PC-3 (cell line): ENCODE results near the gene WDR82. TPM values are rescaled to one million over a fixed set of nuclear protein-coding genes. Genes with fewer than 3 reads are reported as not detected.

Experiments used
- ATAC-seq: fragments of 200-7000 bp; cut with Tn5 transposase; 2 replicates; pipeline ENCODE4 v1.9.1; 2020; ENCODE audit warnings: mild to moderate bottlenecking, moderate library complexity
- BruUV-seq: library from RNA; stranded (reverse); fragments of 400-500 nt; replicated peaks from 2 replicates; lab custom pipeline; 2021; lab: Mats Ljungman, UMichigan
- CTCF ChIA-PET: fragments of 300-600 bp; sonication (Branson Sonifier 250); formaldehyde crosslinking; loops from one replicate; lab custom pipeline; 2022; ENCODE audit warnings: antibody characterized with exemption; lab: Charles Lee
- POLR2A ChIA-PET: fragments of 300-600 bp; sonication (Branson Sonifier 250); formaldehyde crosslinking; loops from one replicate; lab custom pipeline; 2022; ENCODE audit warnings: antibody characterized with exemption; ENCODE audit not compliant: unreplicated experiment; lab: Charles Lee
- DNase-seq: peaks from one replicate; pipeline ENCODE4 v3.0.0-alpha.2; 2015
- H2AFZ ChIP-seq: fragments of 300-600 bp; sonication (generic); 2 replicates; pipeline ENCODE4 v1.6.0; 2016; ENCODE audit warnings: antibody characterized with exemption, low read length
- H3F3A ChIP-seq: fragments of 300-600 bp; sonication (generic); one replicate; pipeline ENCODE4 v1.6.0; 2017; ENCODE audit warnings: antibody characterized with exemption, low read length, control low read depth, mild to moderate bottlenecking; ENCODE audit not compliant: unreplicated experiment
- H3K27ac ChIP-seq: fragments of 300-600 bp; sonication (generic); 2 replicates; pipeline ENCODE4 v1.5.1; 2016; ENCODE audit warnings: mild to moderate bottlenecking, low read length
- H3K27me3 ChIP-seq: fragments of 300-600 bp; sonication (generic); 2 replicates; pipeline ENCODE4 v1.6.1; 2016; ENCODE audit warnings: low read length, mixed read lengths
- H3K36me3 ChIP-seq: fragments of 300-600 bp; sonication (generic); 2 replicates; pipeline ENCODE4 v1.6.1; 2016; ENCODE audit warnings: low read depth, mixed run types, low read length, mixed read lengths
- H3K4me1 ChIP-seq: fragments of 300-600 bp; sonication (generic); 2 replicates; pipeline ENCODE4 v1.5.1; 2016; ENCODE audit warnings: low read length; ENCODE audit not compliant: insufficient read depth
- H3K4me2 ChIP-seq: fragments of 300-600 bp; sonication (generic); 2 replicates; pipeline ENCODE4 v1.6.0; 2016; ENCODE audit warnings: low read length
- H3K4me3 ChIP-seq: fragments of 300-600 bp; sonication (generic); 2 replicates; pipeline ENCODE4 v1.5.1; 2016; ENCODE audit warnings: mild to moderate bottlenecking, low read length, mixed read lengths
- H3K79me2 ChIP-seq: fragments of 300-600 bp; sonication (generic); 2 replicates; pipeline ENCODE4 v1.6.1; 2017; ENCODE audit warnings: low read length, mixed read lengths
- H3K9ac ChIP-seq: fragments of 300-600 bp; sonication (generic); 2 replicates; pipeline ENCODE4 v1.6.0; 2016; ENCODE audit warnings: mild to moderate bottlenecking, low read length
- H3K9me2 ChIP-seq: fragments of 300-600 bp; sonication (generic); replicated peaks from 2 replicates; pipeline ENCODE4 v1.6.1; 2016; ENCODE audit warnings: mixed run types, low read length, mixed read lengths
- H3K9me3 ChIP-seq: fragments of 300-600 bp; sonication (generic); 2 replicates; pipeline ENCODE4 v1.6.1; 2016; ENCODE audit warnings: low read length, mixed read lengths
- H4K20me1 ChIP-seq: fragments of 300-600 bp; sonication (generic); 2 replicates; pipeline ENCODE4 v1.6.1; 2016; ENCODE audit warnings: low read length, mixed read lengths
- EZH2 ChIP-seq: fragments of 300-600 bp; sonication (generic); IDR thresholded peaks from one replicate; pipeline ENCODE4 v1.6.1; 2017; ENCODE audit warnings: antibody characterized with exemption, mild to moderate bottlenecking, low read length; ENCODE audit not compliant: unreplicated experiment
- EZH2phosphoT487 ChIP-seq: fragments of 300-600 bp; sonication (generic); IDR thresholded peaks from 2 replicates; pipeline ENCODE4 v1.6.1; 2018; ENCODE audit warnings: mild to moderate bottlenecking, antibody characterized with exemption, low read length, borderline replicate concordance
- intact Hi-C: fragments of 100-400 bp; cut with micrococcal nuclease; formaldehyde crosslinking; loops from 2 replicates; pipeline ENCODE4 v1.9.0; 2023
- total RNA-seq: library from RNA; depleted of rRNA; stranded (reverse); fragments of >200 nt; gene quantifications from 2 replicates; pipeline ENCODE4 v1.2.3, GENCODE V29; 2014
- TF ChIP-seq, protein P1 (sequence below): fragments of 300-600 bp; sonication (generic); conservative IDR thresholded peaks from 2 replicates; pipeline ENCODE4 v1.5.1; 2017; ENCODE audit warnings: antibody characterized with exemption, low read depth, mild to moderate bottlenecking, low read length

WDR82 gene
- total RNA-seq, 1 experiment from 2014 or later = 56.4 TPM

DNA sequence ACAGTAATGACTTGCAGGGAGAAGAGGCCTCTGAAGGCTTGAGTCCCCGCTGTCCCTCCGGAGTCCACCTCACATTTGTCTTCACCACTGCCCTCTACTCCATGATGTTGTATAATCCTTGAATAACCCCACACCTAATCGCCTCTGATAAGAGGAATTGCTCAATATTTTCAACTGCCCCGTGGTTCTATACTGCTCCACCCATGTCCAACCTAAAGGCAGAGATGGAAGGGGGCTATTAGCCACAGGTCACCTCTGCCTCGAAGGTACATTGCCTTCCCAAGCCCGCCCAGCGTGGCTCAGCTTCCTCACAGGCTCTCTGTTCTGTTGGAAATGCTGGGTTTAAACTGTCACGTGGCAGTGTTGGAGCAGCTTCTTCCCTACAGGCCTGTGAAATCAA is 65.4 kb downstream of the WDR82 start:
- Histone ChIP-seq H3K27me3 (no peaks in the 10 kb centered on the region), H3K9me2 (no peaks in the 10 kb centered on the region), H3K4me3 (no peak overlapping the region), H3K4me2 (no peak overlapping the region), H4K20me1 (no peaks in the 10 kb centered on the region), H2AFZ (no peak overlapping the region), H3K4me1 (peaks cover 41% of the 10 kb centered on the region), H3K9ac (no peak overlapping the region), H3F3A (peaks cover 10% of the 10 kb centered on the region), H3K9me3 (no peaks in the 10 kb centered on the region), H3K79me2 (0 out of 2 replicates have a peak, but pooled peaks cover 9% of the 10 kb centered on the region), H3K27ac (no peak overlapping the region), H3K36me3 (peaks cover 73% of the 10 kb centered on the region)
- BruUV-seq = no TSS peak
- no peak for ATAC-seq
- intact Hi-C loops = loop anchor here (10.0 kb wide), 1 partner anchor 158 kb away; the partner anchor contains the start of gene DUSP7
- DNase-seq = no peak
- ChIA-PET POLR2A (no interaction called here), CTCF (no interaction called here)
- TF ChIP-seq, protein P1, sequence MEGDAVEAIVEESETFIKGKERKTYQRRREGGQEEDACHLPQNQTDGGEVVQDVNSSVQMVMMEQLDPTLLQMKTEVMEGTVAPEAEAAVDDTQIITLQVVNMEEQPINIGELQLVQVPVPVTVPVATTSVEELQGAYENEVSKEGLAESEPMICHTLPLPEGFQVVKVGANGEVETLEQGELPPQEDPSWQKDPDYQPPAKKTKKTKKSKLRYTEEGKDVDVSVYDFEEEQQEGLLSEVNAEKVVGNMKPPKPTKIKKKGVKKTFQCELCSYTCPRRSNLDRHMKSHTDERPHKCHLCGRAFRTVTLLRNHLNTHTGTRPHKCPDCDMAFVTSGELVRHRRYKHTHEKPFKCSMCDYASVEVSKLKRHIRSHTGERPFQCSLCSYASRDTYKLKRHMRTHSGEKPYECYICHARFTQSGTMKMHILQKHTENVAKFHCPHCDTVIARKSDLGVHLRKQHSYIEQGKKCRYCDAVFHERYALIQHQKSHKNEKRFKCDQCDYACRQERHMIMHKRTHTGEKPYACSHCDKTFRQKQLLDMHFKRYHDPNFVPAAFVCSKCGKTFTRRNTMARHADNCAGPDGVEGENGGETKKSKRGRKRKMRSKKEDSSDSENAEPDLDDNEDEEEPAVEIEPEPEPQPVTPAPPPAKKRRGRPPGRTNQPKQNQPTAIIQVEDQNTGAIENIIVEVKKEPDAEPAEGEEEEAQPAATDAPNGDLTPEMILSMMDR = no peak
- TF ChIP-seq EZH2 (no peak), EZH2phosphoT487 (no peak)

DNA sequence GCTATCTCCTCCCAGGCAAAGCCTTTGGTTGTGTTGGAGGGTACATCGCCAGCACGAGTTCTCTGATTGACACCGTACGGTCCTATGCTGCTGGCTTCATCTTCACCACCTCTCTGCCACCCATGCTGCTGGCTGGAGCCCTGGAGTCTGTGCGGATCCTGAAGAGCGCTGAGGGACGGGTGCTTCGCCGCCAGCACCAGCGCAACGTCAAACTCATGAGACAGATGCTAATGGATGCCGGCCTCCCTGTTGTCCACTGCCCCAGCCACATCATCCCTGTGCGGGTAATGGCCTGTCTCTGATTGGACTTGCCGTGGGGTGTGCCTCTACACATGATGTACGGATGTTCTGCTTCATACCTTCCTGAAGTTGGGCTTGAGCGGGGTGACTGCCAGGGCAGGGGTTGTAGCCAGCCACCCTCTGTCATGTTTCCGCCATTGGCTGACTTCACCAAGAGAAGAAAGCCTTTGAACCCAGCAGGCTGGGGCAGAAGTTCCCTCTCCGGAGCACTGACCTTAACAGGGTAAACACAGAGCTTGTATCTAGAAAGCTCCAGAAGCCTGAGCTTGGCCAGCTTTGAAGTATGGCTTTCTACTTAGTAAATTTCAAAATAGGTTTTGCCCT is 67.1 kb downstream of the WDR82 start:
- H3K27ac ChIP-seq = peak overlapping the region; percentile 40
- peaks cover 28% of the 10 kb centered on the region for H3K4me1 ChIP-seq
- DNase-seq (no peak), ATAC-seq (no peak)
- TF ChIP-seq, protein P1 = no peak
- H3K79me2 ChIP-seq = 0 out of 2 replicates have a peak, but pooled peaks cover 13% of the 10 kb centered on the region
- no peak overlapping the region for H2AFZ ChIP-seq
- H3K4me2 ChIP-seq = peak overlapping the region; percentile 30
- H3F3A ChIP-seq = peaks cover 5% of the 10 kb centered on the region
- no peak overlapping the region for H3K4me3 ChIP-seq
- CTCF ChIA-PET = no interaction called here
- intact Hi-C loops = loop anchor here (10.0 kb wide), 1 partner anchor 157 kb away; the partner anchor contains the start of gene DUSP7
- no TSS peak for BruUV-seq
- no peaks in the 10 kb centered on the region for H3K27me3 ChIP-seq
- H3K9ac ChIP-seq = no peak overlapping the region
- peaks cover 85% of the 10 kb centered on the region for H3K36me3 ChIP-seq
- H3K9me3 ChIP-seq = no peaks in the 10 kb centered on the region
- no peaks in the 10 kb centered on the region for H4K20me1 ChIP-seq
- POLR2A ChIA-PET = interaction anchor here (0.5 kb wide), 1 partner anchor 76 kb away, joined by 5 read pairs; the partner anchor contains the start of gene GLYCTK
- H3K9me2 ChIP-seq = no peaks in the 10 kb centered on the region

DNA sequence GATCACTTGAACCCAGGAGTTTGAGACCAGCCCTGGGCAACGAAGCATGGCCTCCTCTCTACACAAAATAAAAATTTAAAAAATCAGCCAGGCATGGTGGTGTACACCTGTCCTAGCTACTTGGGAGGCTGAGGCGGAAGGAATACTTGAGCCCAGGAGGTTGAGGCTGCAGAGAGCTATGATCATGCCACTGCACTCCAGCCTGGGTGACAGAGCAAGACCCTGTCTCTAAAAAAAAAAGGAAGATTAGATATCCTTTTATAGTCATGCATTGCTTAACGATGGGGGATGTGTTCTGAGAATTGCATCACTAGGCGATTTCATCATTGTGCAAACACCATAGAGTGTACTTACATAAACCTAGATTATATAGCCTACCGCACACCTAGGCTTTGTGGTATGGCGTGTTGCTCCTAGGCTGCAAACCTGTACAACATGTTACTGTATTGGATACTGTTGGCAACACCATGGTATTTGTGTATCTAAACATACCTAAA is 67.9 kb downstream of the WDR82 start:
- Histone ChIP-seq H3K9me3 (no peaks in the 10 kb centered on the region), H3K4me2 (peak overlapping the region; percentile 30), H3K27ac (peak overlapping the region; percentile 53), H3K9ac (0 out of 2 replicates have a peak overlapping the region, but pooled peaks have one; percentile 5), H2AFZ (no peak overlapping the region), H3K4me1 (peaks cover 28% of the 10 kb centered on the region), H3K9me2 (no peaks in the 10 kb centered on the region), H3K79me2 (0 out of 2 replicates have a peak, but pooled peaks cover 13% of the 10 kb centered on the region), H4K20me1 (no peaks in the 10 kb centered on the region), H3F3A (peaks cover 6% of the 10 kb centered on the region), H3K36me3 (peaks cover 87% of the 10 kb centered on the region), H3K27me3 (no peaks in the 10 kb centered on the region), H3K4me3 (no peak overlapping the region)
- peak; percentile 94 for DNase-seq
- ChIA-PET CTCF (interaction anchor here (0.6 kb wide), 1 partner anchor 124 kb away, joined by 3 read pairs; no protein-coding TSS in a partner anchor), POLR2A (no interaction called here)
- ATAC-seq = peak; percentile 52
- BruUV-seq = no TSS peak
- intact Hi-C loops = loop anchor here (10.0 kb wide), 1 partner anchor 156 kb away; the partner anchor contains the start of gene DUSP7
- no peak for TF ChIP-seq EZH2
- TF ChIP-seq, protein P1 = no peak
- no peak for TF ChIP-seq EZH2phosphoT487
